Stimulated activated CD4-positive, alpha-beta T cell treated with anti-CD3 and anti-CD28 coated beads, TNF-alpha, amount 100 ng/mL, for 48 hours (primary cell): Measurements from ENCODE around the gene NEURL2.
"Not testable (repeated sequence)": the region's sequence is repeated elsewhere in the genome, so short reads cannot be mapped to it uniquely, and the experiment has no call there.

Source experiments
- DNase-seq, 3 donors: peaks; one replicate each; pipeline ENCODE4 v3.0.0-alpha.2; 2020; ENCODE audit warnings: low read depth in 3 of 3

The NEURL2 gene

GRCh38 chr20:45919542-45920399 is 28.8 kb upstream of the NEURL2 start:
- no peak for DNase-seq

- DNase-seq, result no peak
Measured at GRCh38 chr20:45918779-45919537, 27.9 kb upstream of the NEURL2 start.

- no peak for DNase-seq
Measured at GRCh38 chr20:45918182-45918737, 27.3 kb upstream of the NEURL2 start.

- no peak for DNase-seq
Measured at GRCh38 chr20:45917790-45918141, 26.8 kb upstream of the NEURL2 start.

- DNase-seq, result no peak
Measured at GRCh38 chr20:45913116-45913515, 22.1 kb upstream of the NEURL2 start.

- DNase-seq, result no peak
Measured at GRCh38 chr20:45912344-45912682, 21.3 kb upstream of the NEURL2 start.

GRCh38 chr20:45911486-45912343 is 20.7 kb upstream of the NEURL2 start, which contains the start of gene PLTP:
PLTP (minus strand) TSS chr20:45912155; CDS start chr20:45911452, 703 bp downstream.
- no peak for DNase-seq

- DNase-seq, result peak; percentile 90 to 97 (median 95)
Measured at GRCh38 chr20:45910670-45911485, 19.9 kb upstream of the NEURL2 start.

GRCh38 chr20:45909817-45910669 is 19.0 kb upstream of the NEURL2 start:
- DNase-seq, result no peak

GRCh38 chr20:45909336-45909808 is 18.4 kb upstream of the NEURL2 start:
- no peak for DNase-seq

GRCh38 chr20:45908084-45908483 is 17.1 kb upstream of the NEURL2 start:
- no peak for DNase-seq

- no peak for DNase-seq
Measured at GRCh38 chr20:45907219-45907948, 16.4 kb upstream of the NEURL2 start.

- no peak for DNase-seq
Measured at GRCh38 chr20:45905505-45906079, 14.6 kb upstream of the NEURL2 start.

- DNase-seq, result no peak
Measured at GRCh38 chr20:45904583-45905504, 13.8 kb upstream of the NEURL2 start.

- no peak for DNase-seq
Measured at GRCh38 chr20:45902199-45902701, 11.2 kb upstream of the NEURL2 start.

GRCh38 chr20:45901332-45901731 is 10.3 kb upstream of the NEURL2 start:
- DNase-seq, result not testable (repeated sequence)

GRCh38 chr20:45899046-45899835 is 8.2 kb upstream of the NEURL2 start:
- DNase-seq, result no peak
